ENCODE measurements around the gene KRTAP10-5. TPM values are rescaled to one million over a fixed set of nuclear protein-coding genes. Genes with fewer than 3 reads are reported as not detected.
"Not testable (repeated sequence)": the region's sequence is repeated elsewhere in the genome, so short reads cannot be mapped to it uniquely, and the experiment has no call there.

Gene KRTAP10-5
- polyA plus RNA-seq, 1 donor (not counting 4 experiments of a cell fraction or from before 2014, with no cell fraction given) = not detected

DNA sequence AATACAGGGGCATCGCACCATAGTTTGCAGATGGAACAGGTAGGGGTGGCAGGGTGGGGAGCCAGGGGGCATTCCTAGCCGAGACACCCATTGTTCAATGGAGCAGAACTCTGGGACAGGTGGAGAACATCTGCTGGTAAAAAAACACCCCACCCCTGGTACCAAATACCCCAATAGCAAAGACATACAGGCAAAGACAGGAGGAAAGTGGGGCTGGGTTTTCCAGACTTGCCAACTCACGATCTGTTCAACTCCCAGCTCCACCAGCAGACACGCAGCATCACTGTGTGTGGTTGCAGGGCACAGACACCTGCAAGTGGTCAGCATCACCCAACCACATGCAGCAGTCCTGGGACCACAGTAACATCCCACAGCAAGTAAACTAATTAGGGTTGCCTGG is 31.1 kb upstream of the KRTAP10-5 start:
- H3K9me3 ChIP-seq (ENCODE audit: control insufficient read depth, low read depth, low read length) = peaks cover 7% of the 10 kb centered on the region
- no peak overlapping the region for H3K4me3 ChIP-seq (ENCODE audit: control insufficient read depth in 2 of 3, extremely low read depth in 1 of 3, insufficient read depth in 2 of 3, low read depth in 1 of 3, low read length in 3 of 3)
- H3K4me2 ChIP-seq (ENCODE audit: control insufficient read depth, extremely low read depth, insufficient read depth, low read depth, low read length) = no peak overlapping the region
- no peaks in the 10 kb centered on the region for H4K20me1 ChIP-seq (ENCODE audit: control insufficient read depth, extremely low read depth, insufficient read depth, low read length)
- H3K9me1 ChIP-seq (ENCODE audit: control insufficient read depth, extremely low read depth, insufficient read depth, low read length) = no peaks in the 10 kb centered on the region
- no peak overlapping the region for H3K9ac ChIP-seq (ENCODE audit: control insufficient read depth, extremely low read depth, insufficient read depth, low read length)
- peaks cover 4% of the 10 kb centered on the region for H3K4me1 ChIP-seq (ENCODE audit: control insufficient read depth, extremely low read depth, insufficient read depth, low read length)
- DNase-seq (ENCODE audit: low read depth, low spot score) = no peak
- dilution Hi-C loops (cut with MboI; ENCODE audit: extremely low pct_ligation_motif_present, low sequenced_read_pairs) = no loop called here
- H3K79me2 ChIP-seq (ENCODE audit: control insufficient read depth, insufficient read depth, low read length) = no peaks in the 10 kb centered on the region
- no peak for FAIRE-seq
- peaks cover 15% of the 10 kb centered on the region for H3K27me3 ChIP-seq (ENCODE audit: control insufficient read depth, extremely low read depth, insufficient read depth, low read length)
- TF ChIP-seq, protein P1, sequence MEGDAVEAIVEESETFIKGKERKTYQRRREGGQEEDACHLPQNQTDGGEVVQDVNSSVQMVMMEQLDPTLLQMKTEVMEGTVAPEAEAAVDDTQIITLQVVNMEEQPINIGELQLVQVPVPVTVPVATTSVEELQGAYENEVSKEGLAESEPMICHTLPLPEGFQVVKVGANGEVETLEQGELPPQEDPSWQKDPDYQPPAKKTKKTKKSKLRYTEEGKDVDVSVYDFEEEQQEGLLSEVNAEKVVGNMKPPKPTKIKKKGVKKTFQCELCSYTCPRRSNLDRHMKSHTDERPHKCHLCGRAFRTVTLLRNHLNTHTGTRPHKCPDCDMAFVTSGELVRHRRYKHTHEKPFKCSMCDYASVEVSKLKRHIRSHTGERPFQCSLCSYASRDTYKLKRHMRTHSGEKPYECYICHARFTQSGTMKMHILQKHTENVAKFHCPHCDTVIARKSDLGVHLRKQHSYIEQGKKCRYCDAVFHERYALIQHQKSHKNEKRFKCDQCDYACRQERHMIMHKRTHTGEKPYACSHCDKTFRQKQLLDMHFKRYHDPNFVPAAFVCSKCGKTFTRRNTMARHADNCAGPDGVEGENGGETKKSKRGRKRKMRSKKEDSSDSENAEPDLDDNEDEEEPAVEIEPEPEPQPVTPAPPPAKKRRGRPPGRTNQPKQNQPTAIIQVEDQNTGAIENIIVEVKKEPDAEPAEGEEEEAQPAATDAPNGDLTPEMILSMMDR (optimal IDR thresholded peaks at IDR 0.05 in 1 of 3, IDR thresholded peaks at IDR 0.05 in 1 of 3, conservative IDR thresholded peaks at IDR 0.05 in 1 of 3; ENCODE audit: extremely low read depth in 1 of 3, insufficient read depth in 2 of 3, low read length in 3 of 3) = no peak
- TF ChIP-seq EZH2 (IDR thresholded peaks at IDR 0.05; ENCODE audit: low read length) = no peak
- H2AFZ ChIP-seq (ENCODE audit: control insufficient read depth, low read length) = no peak overlapping the region
- no peaks in the 10 kb centered on the region for H3K36me3 ChIP-seq (ENCODE audit: control insufficient read depth in 2 of 2, extremely low read depth in 1 of 2, insufficient read depth in 2 of 2, low read length in 2 of 2)
- H3K27ac ChIP-seq (ENCODE audit: control insufficient read depth, insufficient read depth, low read length) = no peak overlapping the region

DNA sequence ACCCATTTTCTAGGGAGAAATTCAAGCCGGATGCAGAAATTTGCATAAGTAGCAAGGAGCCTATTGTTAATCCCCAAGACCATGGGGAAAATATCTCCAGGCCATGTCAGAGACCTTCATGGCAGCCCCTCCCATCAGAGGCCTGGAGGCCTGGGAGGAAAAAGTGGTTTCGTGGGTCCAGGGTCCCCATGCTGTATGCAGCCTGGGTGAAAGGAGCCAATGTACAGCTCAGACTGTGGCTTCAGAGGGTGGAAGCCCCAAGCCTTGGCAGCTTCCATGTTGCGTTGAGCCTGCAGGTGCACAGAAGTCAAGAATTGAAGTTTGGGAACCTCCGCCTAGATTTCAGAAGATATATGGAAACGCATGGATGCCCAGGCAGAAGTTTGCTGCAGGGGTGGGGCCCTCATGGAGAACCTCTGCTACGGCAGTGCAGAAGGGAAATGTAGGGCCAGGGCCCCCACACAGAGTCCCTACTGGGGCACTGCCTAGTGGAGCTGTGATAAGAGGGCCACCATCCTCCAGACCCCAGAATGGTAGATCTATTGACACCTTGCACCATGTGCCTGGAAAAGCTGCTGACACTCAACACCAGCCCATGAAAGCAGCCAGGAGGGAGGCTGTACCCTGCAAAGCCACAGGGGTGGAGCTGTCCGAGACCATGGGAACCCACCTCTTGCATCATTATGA is 29.9 kb upstream of the KRTAP10-5 start:
- H3K9ac ChIP-seq (ENCODE audit: control insufficient read depth, extremely low read depth, insufficient read depth, low read length); H2AFZ ChIP-seq (ENCODE audit: control insufficient read depth, low read length); FAIRE-seq; H3K4me2 ChIP-seq (ENCODE audit: control insufficient read depth, extremely low read depth, insufficient read depth, low read depth, low read length); H3K9me1 ChIP-seq (ENCODE audit: control insufficient read depth, extremely low read depth, insufficient read depth, low read length); H3K9me3 ChIP-seq (ENCODE audit: control insufficient read depth, low read depth, low read length); H3K27ac ChIP-seq (ENCODE audit: control insufficient read depth, insufficient read depth, low read length); H3K27me3 ChIP-seq (ENCODE audit: control insufficient read depth, extremely low read depth, insufficient read depth, low read length); DNase-seq (ENCODE audit: low read depth, low spot score); dilution Hi-C loops (cut with MboI; ENCODE audit: extremely low pct_ligation_motif_present, low sequenced_read_pairs); H4K20me1 ChIP-seq (ENCODE audit: control insufficient read depth, extremely low read depth, insufficient read depth, low read length); H3K4me3 ChIP-seq (ENCODE audit: control insufficient read depth in 2 of 3, extremely low read depth in 1 of 3, insufficient read depth in 2 of 3, low read depth in 1 of 3, low read length in 3 of 3); H3K79me2 ChIP-seq (ENCODE audit: control insufficient read depth, insufficient read depth, low read length); H3K4me1 ChIP-seq (ENCODE audit: control insufficient read depth, extremely low read depth, insufficient read depth, low read length); H3K36me3 ChIP-seq (ENCODE audit: control insufficient read depth in 2 of 2, extremely low read depth in 1 of 2, insufficient read depth in 2 of 2, low read length in 2 of 2): not testable (repeated sequence)

DNA sequence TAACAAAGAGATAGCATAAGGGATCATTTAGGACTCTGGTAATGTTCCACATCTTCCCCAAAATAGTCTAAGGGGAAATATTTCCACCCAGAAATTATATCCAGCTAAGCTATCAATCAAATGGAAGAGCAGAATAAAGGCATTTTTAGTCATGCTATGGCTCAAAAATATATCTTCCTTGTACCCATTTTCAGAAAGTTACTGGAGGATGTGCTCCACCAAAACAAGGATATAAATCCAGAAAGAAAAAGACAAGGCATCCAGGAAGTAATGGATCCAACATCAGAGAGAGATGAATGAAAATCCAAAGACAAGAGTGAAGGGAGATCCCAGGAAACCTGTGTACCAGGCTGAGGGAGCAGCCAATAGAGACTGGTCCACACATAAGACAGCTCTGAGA is 28.8 kb upstream of the KRTAP10-5 start:
- Histone ChIP-seq H3K27me3 (ENCODE audit: control insufficient read depth, extremely low read depth, insufficient read depth, low read length) (no peaks in the 10 kb centered on the region), H3K9me3 (ENCODE audit: control insufficient read depth, low read depth, low read length) (peaks cover 7% of the 10 kb centered on the region), H3K4me3 (ENCODE audit: control insufficient read depth in 2 of 3, extremely low read depth in 1 of 3, insufficient read depth in 2 of 3, low read depth in 1 of 3, low read length in 3 of 3) (no peak overlapping the region), H3K79me2 (ENCODE audit: control insufficient read depth, insufficient read depth, low read length) (no peaks in the 10 kb centered on the region), H3K9me1 (ENCODE audit: control insufficient read depth, extremely low read depth, insufficient read depth, low read length) (no peaks in the 10 kb centered on the region), H3K36me3 (ENCODE audit: control insufficient read depth in 2 of 2, extremely low read depth in 1 of 2, insufficient read depth in 2 of 2, low read length in 2 of 2) (no peaks in the 10 kb centered on the region), H3K4me2 (ENCODE audit: control insufficient read depth, extremely low read depth, insufficient read depth, low read depth, low read length) (no peak overlapping the region), H2AFZ (ENCODE audit: control insufficient read depth, low read length) (no peak overlapping the region), H3K27ac (ENCODE audit: control insufficient read depth, insufficient read depth, low read length) (no peak overlapping the region), H3K4me1 (ENCODE audit: control insufficient read depth, extremely low read depth, insufficient read depth, low read length) (no peaks in the 10 kb centered on the region), H3K9ac (ENCODE audit: control insufficient read depth, extremely low read depth, insufficient read depth, low read length) (no peak overlapping the region), H4K20me1 (ENCODE audit: control insufficient read depth, extremely low read depth, insufficient read depth, low read length) (no peaks in the 10 kb centered on the region)
- no peak for DNase-seq (ENCODE audit: low read depth, low spot score)
- dilution Hi-C loops (cut with MboI; ENCODE audit: extremely low pct_ligation_motif_present, low sequenced_read_pairs) = no loop called here
- FAIRE-seq = no peak
- TF ChIP-seq EZH2 (IDR thresholded peaks at IDR 0.05; ENCODE audit: low read length) = no peak
- TF ChIP-seq, protein P1 (optimal IDR thresholded peaks at IDR 0.05 in 1 of 3, IDR thresholded peaks at IDR 0.05 in 1 of 3, conservative IDR thresholded peaks at IDR 0.05 in 1 of 3; ENCODE audit: extremely low read depth in 1 of 3, insufficient read depth in 2 of 3, low read length in 3 of 3) = no peak
